Suppressor macrophage treated with lipopolysaccharide for 1 hour (primary cell): ENCODE data around the gene FOXD4.
"Not testable (repeated sequence)": the region's sequence is repeated elsewhere in the genome, so short reads cannot be mapped to it uniquely, and the experiment has no call there.

Experiments
- DNase-seq, 3 donors: peaks; one replicate each; pipeline ENCODE4 v3.0.0-alpha.2; 2020 to 2022

FOXD4 gene

DNA sequence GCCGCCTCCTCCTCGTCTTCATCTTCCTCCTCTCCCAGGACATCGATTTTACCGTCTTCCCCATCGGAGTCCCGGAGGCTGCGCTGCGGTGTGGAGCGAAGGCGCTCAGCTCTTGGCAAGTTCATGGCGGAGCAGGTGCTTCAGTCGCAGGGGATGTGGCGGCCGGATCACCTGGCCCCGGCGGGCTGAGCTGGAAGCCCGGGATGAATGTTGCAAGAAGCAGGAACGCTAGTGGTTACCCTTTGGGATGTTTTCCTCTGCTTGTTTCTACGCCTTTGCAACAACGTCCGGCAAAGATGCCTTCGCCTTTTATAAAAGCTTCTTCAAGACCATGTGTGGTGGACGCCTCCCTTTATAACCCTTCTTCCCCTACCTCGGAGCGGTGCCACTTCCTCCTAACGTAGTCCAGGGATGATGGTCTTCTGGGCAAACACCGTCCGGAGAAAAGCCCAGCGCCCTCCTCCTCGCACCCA is at the start of gene FOXD4:
TSS of gene FOXD4 (minus strand) at position 423 of the 473 bp plus-strand sequence. CDS start at position 125, 298 bp downstream.
- not testable (repeated sequence) for DNase-seq

DNA sequence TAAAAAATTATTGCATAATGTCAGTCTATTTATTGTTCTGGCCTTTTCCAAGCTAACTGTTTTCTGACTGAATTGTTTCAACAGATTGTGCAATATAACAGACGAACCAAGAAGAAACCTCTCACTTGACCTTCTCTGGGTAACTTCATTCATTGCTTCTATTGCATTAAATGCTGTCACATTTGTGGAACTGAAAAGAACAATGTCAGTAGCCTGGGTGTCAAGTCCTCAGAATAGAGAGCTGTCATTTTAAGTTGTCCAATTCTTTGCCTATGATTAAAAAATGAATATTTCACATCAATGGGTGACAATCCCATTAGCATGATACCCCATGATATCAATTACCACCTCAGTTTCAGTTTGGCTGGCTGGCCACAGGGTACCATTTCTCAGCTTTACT is 41.7 kb upstream of the FOXD4 start:
- peak; percentile 1 to 31 (median 28) for DNase-seq

DNA sequence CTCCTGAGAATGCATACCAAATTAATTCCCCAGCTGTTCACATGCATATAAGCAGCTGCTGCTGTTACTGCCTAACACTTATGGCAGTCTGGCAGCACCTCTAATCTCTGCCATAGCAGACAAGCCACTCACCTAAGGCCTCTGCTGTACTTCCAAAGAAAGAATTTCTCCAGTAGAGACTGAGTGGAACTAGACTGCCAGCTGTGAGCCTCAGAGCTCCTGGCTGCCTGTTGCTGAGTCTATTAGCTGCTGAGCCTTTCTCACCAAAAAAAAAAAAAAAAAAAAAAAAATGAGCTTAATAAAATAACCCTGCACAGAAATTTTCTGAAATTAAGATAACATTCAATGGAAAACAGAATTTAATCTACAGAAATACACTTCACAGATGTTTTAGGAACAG is 33.0 kb upstream of the FOXD4 start:
- DNase-seq: not testable (repeated sequence)

DNA sequence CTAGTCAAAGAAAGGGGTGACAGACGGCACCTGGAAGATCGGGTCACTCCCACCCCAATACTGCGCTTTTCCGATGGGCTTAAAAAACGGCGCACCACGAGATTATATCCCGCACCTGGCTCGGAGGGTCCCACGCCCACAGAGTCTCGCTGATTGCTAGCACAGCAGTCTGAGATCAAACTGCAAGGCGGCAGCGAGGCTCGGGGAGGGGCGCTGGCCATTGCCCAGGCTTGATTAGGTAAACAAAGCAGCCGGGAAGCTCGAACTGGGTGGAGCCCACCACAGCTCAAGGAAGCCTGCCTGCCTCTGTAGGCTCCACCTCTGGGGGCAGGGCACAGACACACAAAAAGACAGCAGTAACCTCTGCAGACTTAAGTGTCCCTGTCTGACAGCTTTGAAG is 21.7 kb upstream of the FOXD4 start:
- not testable (repeated sequence) for DNase-seq

DNA sequence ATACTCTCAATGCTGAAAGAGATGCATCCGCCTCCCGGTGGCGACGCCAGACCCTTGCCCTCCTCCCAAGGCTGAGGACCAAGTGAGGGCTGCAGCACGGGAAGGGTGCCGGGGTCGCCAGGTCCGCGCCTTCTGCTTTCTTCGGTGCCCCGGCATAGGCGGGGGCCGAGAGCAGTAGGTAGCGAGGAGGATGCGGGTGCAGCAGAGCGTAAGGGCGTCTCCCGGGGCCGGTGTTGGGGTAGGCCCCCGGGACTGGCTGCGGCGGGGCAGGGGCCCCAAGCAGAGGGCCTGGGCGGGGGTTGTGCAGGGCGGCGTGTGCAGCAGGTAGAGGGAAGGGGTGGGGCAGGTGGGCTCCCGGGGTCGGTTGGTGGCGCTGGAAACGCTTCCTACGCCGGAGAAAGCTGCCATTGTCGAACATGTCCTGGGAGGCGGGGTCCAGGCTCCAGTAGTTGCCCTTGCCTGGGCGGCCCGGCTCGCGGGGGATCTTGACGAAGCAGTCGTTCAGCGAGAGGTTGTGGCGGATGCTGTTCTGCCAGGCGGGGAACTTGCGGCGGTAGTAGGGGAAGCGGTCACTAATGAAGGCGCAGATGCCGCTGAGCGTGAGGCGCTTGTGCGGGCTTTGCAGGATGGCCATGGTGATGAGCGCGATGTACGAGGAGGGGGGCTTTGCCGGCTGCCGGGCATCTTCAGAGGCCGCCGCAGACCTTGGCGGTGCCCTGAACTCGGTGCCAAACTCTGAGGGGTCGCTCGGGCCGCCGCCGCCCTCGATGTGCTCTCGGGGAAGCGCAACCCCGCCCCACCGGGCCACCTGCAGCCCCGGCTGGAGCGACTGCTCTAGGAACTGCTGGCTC is 848 bp downstream of the FOXD4 start:
- peak in 1 of 3 donors; percentile 44 for DNase-seq

DNA sequence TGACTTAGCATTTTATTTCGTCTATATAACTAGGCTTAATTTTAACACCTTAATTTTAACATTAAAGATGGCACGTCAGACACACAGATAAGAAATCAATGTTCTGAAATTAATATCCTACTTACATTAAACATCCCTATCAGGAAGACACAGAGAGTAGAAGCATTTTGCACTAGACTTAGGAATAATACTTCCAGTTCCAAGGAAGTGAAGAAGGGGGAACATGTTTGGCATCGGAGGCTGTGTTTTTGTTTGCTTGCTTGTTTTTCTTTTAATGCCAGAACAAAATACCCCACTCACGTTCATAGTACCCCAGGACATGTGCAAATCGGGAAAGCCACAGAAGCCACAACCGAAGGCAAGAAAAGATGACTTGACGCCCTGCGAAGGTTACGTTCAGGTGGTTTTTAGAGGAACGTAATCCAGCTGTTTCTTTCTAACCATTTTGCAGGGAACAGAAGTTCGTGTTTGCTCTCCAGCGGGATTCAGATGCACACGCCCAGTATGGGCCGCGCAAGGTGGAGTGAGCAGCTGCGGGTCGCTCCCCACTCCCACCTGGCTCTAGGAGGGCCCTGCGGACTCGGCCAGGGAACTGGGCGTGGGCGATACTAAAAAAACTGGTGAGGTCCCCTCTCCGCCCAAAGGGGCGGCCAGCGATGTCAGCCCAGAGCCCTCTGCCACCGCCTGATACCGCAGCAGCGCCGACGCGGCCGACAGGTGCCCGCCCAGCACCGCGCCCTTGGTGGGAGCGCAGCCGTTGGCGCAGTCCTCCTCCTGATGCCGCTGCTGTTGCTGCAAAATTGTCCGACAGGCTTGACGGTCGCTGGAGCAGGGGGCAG is 1.8 kb downstream of the FOXD4 start:
- DNase-seq: not testable (repeated sequence)

DNA sequence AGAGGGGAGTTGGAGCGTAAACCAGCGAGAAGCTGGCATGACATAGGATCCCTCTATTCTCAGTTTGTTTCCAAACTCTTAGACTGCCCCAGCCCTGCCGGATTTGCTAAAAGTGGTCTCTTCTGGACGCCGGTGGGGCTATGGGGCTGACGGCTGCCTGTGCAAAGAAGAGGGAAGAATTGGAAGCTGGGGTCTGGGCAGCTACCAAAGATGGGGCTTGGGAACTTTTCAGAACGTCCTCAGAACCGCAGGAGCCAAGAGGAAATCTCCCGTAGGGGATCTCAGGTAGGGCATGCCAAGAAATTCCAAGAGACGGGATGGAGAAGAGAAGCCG is 3.1 kb downstream of the FOXD4 start:
- DNase-seq: not testable (repeated sequence)

DNA sequence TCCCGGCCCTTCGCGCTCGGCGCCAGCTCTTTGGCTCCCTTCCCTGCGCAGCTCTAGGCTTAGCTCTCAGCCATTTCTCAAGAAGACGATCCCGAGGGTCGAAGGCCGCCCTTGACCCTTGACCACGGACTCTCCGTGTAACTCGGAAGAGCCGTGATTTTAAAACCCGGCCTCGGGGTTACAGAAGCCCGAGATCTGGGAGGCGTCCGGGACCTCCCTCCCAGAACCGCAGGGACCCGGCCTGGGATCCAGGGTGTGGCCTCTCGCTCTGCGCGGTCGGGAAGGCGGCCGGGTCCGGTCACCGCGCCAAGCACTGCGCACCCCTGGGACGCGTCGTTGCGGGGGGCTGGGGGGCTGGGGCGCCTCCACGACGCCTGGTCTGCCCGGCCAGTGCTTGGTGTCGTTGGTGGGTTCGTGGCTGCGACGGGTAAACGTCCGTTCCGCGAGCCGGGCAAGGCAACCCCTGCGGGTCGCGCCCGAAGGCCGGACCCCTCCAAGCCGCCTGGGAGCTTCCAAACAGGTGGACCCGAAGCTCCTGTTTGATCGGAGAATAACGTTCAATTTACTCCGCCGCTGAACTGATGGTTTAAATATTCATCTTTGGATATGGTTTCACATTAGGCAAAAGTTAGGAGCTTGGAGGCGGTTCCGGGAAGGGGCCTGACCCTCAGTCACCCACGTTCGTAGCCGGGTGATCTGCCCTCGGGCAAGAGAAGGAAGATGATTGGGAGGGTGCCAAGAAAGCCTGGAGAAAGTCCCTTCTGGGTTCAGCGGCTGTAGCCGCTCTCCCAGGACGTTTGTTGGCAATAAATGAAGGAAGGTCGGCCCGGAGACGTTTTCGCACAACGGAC is 3.7 kb downstream of the FOXD4 start:
- DNase-seq: peak; percentile 86 to 96 (median 94)

DNA sequence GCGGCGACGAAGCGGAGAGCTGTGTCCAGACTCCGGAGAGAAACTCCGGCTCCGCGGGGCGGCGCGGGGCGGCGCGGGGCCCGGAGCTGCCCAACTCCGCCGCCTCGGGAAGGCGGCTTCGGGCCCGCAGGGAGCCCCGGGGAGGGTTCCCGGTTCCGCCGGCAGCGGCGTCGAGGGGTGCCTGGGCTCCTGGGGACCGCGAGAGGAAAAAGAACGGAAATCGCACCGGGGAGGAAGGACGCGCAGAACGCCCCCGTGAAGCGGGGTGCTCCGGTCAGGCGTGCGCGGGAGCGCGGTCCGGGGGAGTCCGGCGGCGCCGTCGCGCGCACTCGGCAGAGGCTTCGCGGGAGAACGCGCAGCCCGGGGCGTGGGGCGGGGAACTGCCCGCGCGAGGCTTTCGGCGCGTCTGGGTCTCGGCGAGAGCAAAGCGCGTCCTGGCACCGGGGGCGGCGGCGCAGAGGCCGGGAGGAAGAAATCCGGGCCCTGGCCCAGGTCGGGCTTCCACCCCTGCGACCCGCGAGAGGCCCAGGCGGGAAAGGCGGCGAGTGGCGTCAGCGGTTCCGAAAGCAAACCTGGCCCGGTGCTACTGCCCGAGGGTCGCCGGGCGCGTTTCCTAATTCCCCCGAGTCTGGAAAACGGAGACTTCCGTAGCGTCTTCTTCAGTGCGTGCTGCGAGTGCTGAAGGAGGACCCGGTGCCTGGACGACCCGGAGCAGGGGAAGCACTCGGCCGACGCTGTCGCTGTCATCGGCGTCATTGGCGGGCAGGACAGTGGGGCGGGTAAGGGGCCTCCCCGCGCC is 4.5 kb downstream of the FOXD4 start:
- DNase-seq: peak; percentile 85 to 92 (median 91)

DNA sequence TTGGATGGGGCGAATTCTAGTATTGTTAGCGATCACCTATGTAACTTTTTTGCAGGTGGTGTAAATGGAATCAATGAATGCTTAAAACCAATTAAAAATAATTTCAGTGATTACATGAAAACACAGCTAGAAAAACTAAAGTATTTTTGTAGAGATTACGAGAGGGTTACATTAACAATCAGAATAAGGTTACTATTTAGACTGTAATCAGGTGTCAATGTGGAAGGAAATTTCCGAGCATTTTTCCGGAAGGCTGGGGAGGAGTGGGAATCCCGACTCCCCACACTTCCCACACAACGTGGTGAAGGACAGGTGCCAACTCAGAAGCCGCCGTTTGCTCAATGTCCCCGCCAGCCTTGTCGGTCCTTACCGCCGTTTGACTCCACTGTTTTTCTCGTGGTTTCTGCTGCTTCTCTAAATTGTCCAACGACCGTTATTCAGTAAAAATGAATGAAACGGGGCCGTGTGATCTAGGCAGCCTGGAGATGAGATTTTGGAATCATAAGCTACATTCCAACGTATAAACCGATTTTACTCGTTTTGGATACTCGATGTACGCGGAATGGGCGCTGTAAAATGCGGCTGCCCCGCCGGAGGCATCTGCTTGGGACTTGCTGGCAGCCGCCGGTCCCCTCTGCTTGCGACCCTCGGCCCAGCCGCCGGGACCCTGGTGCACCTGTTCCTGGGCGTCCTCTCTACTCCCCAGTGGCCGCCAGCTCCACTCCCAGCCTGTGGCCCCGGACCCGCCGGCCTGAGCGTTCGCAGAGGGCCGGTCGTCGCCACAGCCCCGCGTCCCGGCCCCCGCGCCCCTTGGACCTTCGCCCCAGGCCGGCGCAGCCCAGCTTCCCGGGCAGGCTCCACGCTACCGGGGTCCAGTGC is 5.4 kb downstream of the FOXD4 start:
- DNase-seq: peak; percentile 17 to 33 (median 23)

DNA sequence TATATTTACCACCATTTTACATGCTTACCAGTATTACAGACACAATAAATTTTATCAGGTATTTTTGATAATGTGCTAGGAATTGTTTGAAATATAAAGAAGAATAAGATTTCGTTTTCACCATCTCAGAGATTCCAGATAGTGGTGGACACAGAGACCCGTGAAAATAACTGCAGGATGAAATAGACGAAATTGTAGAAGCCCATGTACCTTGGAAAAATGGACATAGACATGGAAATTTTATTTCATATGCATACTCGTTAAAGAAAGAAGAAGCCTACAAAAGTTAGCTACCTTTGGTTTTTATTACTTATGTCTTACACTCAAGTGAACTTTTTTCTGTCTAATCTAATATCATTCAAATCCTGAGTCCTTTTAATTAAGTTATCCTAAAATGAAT is 7.5 kb downstream of the FOXD4 start:
- not testable (repeated sequence) for DNase-seq

DNA sequence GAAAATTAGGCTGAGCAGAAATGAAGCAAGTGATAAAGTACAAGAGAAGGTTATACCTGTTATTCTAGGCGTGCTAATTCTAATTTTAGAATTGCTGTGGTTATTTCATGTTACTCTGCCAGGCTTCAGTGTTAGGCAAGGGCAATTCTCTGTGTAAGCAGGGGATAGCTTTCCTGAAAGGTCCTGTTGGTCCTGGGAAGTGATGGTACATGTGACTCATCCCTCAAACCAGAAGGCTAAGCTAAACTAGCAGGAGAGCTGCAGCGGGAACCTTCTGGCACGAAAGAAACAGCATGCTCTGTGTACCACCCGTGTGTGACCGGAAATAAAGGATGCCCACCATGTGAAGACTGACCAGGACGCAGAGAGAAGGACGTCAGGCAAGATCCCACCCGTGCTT is 8.7 kb downstream of the FOXD4 start:
- not testable (repeated sequence) for DNase-seq

DNA sequence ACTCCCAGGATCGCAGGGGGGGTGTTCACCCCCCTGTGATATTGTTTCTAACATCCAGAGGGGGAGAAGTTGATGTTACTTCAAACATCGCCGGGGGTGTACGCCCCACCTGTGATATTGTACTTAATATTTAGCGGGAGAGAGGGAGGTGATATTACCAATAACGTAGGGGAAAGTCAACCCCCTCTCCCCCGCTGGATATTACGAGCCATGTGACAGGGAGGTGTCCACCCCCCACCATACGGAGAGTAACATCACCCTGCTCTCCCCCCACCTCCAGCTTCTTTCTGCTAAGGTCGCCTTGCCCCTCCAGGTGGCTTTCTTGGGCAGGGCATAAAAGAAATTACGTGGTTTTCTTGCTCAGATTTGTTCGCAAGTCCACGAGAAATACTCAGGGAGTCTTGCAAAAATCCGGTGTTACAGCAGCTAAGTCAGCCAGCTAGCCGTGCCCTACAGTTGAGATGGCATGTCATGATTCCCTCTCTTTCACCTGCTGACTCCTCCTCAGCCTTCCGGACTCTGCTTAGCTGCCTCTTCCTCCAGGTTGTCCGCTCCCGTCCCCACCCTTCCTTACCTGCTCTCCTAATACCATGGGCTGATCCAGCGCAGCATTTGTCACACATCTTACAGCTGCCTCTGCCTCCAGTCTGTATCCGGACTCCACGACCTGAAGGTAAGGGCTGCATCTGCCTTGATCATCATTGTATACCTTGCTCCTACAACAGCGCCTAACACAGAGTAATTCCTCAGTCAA is 9.3 kb downstream of the FOXD4 start:
- not testable (repeated sequence) for DNase-seq

DNA sequence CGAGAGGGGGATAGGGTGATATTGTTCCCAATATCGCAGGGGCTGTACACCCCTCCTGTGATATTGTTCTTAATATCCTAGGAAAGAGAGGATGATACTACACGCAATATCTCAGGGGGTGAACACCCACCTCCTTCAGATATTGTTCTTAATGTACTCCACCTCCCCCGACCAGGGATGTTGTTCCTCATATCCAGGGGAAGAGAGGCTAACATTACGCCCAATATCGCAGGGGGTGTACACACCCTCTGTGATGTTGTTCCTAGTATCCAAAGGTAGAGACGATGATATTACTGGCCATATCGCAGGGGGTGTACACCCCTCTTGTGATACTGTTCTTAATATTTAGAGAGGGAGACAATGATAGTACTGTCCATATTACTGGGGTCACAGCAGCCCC is 12.2 kb downstream of the FOXD4 start:
- DNase-seq: not testable (repeated sequence)

DNA sequence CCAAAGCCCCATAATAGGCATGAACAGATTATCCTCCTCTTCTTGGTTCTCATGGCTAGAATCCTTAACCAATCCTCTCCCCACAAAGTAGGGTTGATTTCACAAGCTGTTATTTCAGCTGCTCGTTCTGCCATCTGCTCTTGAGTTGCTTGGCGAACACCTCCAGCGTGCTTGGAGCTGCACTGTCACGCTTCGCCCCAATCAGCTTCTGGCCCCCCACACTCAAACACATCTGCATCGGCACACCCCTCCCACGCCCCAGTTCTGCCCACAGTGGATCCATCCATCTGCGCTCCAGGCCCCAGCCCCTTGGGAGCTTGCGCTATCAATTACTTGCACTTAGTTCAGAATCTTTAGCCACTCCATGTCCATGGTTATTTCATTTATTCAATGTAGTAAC is 17.8 kb downstream of the FOXD4 start:
- not testable (repeated sequence) for DNase-seq

DNA sequence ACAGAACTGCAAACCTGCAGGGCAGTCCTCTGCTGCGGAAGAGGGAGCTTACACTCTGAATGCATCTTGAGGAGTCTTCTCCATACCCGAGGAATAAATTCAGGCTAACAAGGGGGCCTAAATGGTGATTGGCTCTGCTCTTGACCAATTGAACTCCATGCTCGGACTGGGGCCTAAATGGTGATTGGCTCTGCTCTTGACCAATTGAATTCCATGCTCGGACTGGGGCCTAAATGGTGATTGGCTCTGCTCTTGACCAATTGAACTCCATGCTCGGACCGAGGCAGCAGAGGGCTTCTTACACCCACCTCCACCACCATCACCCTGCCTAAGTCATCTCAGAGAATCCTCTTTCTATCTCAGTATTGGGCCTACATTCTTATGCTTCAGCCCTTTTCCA is 18.4 kb downstream of the FOXD4 start:
- not testable (repeated sequence) for DNase-seq

DNA sequence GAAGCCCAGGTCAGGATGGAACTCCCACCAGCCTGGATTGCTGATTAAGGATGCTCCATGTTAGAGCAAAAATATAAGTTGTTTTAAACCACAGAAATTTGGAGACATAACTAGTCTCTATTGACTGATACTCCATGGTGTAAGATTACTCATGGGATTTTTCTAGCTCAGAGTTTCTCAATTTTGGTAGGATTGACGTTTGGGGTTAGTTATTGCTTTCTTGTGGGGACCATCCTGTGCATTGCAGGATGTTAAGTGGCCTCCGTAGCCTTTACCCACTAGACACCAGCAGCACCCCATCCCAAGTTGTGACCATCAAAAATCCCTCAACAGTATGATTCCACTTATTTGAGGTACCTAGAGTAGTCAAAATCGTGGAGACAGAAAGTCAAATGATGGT is 19.4 kb downstream of the FOXD4 start:
- DNase-seq: not testable (repeated sequence)

DNA sequence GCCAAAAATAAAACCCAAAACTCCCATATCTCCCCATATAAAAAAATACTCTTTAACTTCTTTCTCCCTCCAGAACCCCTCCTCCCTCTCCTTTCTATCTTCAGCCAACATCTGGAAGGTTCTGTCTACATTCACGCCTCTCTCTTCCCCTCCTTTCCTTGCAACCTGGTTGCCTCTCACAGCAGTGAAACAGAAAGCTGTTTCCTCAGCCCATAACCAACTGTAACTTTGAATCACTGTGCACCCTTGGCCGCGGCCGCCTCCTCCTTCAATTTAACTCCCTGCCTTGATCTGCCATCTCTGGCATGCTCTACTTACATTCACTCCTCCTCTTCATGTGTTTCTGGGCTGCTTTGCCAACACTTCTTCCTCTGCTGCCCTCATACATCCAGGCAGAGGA is 23.2 kb downstream of the FOXD4 start:
- not testable (repeated sequence) for DNase-seq

DNA sequence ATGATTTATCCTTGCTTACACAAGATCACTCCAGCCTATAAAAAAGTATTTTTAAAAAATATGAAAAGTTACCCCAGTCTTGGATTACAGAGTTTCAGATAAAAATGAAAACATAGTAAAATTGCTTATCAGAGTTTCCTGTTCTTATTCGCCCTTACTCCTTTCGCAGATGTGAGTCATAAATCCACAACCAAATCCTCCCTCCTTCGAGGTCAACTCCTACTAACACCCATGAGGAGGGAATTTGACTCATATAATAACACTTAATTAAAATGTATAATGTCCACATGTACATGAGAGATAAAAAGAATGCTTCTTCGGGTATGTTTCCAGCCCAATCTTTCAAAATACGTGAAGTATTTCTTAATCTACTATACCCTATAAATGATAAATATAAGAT is 23.9 kb downstream of the FOXD4 start:
- not testable (repeated sequence) for DNase-seq

DNA sequence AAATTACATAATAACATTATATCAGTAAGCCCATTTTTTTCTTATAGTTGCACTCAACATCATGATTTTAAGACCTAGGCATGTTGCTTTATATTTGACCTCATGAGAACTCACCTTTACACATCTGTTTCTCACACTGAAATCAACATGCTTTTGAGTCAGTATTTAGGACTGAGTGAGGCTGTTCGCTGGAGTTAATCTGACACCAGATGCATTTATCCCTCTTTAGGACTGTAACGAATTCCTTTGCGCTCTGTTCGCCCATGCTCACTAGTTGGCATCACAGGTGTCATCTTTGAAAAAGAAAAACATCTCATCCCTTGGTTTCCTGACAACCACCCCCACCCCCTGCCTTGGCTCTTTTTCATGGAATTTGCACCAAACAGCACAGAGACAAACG is 24.3 kb downstream of the FOXD4 start:
- not testable (repeated sequence) for DNase-seq
